SK-N-SH (cell line): Measurements from ENCODE around the gene RPS6KA1. TPM values are rescaled to one million over a fixed set of nuclear protein-coding genes. Genes with fewer than 3 reads are reported as not detected.

Experiments used
- CTCF ChIA-PET: fragments of 300-600, 350-600 bp; formaldehyde crosslinking; extraction: SDS; loops from one replicate; lab custom pipeline; 2021; lab: Yijun Ruan, JAX
- POLR2A ChIA-PET: fragments of 350-600 bp; sonication (Branson Sonifier 250); formaldehyde crosslinking; extraction: SDS; loops from one replicate; lab custom pipeline; 2020; ENCODE audit warnings: antibody characterized with exemption, inconsistent platforms; lab: Yijun Ruan, JAX
- DNase-seq: peaks from one replicate; pipeline ENCODE4 v3.0.0; 2012
- H2AFZ ChIP-seq: fragments of 200-600 bp; sonication (generic); 2 replicates; pipeline ENCODE4 v1.8.1; 2016; ENCODE audit warnings: antibody characterized with exemption, mild to moderate bottlenecking, low read depth
- H3F3A ChIP-seq: fragments of 200-600 bp; sonication (generic); replicated peaks from 2 replicates; pipeline ENCODE3; 2016; ENCODE audit warnings: antibody characterized with exemption, mild to moderate bottlenecking; ENCODE audit not compliant: insufficient read depth
- H3K27ac ChIP-seq, 2 experiments: fragments of 200-500 bp in 1 of 2; fragments of 200-600 bp in 1 of 2; sonication (Bioruptor generic) in 1 of 2; sonication (generic), shearing (Covaris generic) in 1 of 2; 2 replicates each; pipeline versions ENCODE4 v1.5.1 to v1.6.1; 2014 to 2016; ENCODE audit warnings: low read depth in 2 of 2, inconsistent platforms in 1 of 2, low read length in 1 of 2, mild to moderate bottlenecking in 1 of 2, mixed read lengths in 1 of 2
- H3K27me3 ChIP-seq: fragments of 200-600 bp; sonication (generic), shearing (Covaris generic); 2 replicates; pipeline ENCODE4 v1.6.1; 2016; ENCODE audit warnings: mixed run types; ENCODE audit not compliant: insufficient read depth
- H3K36me3 ChIP-seq, 2 experiments: fragments of 200-500 bp in 1 of 2; fragments of 200-600 bp in 1 of 2; sonication (Bioruptor generic) in 1 of 2; sonication (generic) in 1 of 2; replicated peaks in 1 of 2; 2 replicates each; pipeline versions ENCODE3 to v1.5.1; 2014 to 2016; ENCODE audit warnings: low read length in 1 of 2, mild to moderate bottlenecking in 1 of 2; ENCODE audit not compliant: insufficient read depth in 2 of 2, control insufficient read depth in 1 of 2
- H3K4me1 ChIP-seq, 2 experiments: fragments of 200-500 bp in 1 of 2; fragments of 200-600 bp in 1 of 2; sonication (Bioruptor generic) in 1 of 2; sonication (generic), shearing (Covaris generic) in 1 of 2; 2 replicates each; pipeline versions ENCODE4 v1.5.1 to v1.6.1; 2014 to 2016; ENCODE audit warnings: low read depth in 1 of 2, low read length in 1 of 2, mixed run types in 1 of 2; ENCODE audit not compliant: insufficient read depth in 2 of 2, control insufficient read depth in 1 of 2
- H3K4me2 ChIP-seq: fragments of 200-600 bp; sonication (generic), shearing (Covaris generic); 2 replicates; pipeline ENCODE4 v1.6.1; 2017; ENCODE audit warnings: mixed run types
- H3K4me3 ChIP-seq, 2 experiments: fragments of 200-500 bp in 1 of 2; fragments of 200-600 bp in 1 of 2; sonication (Bioruptor generic) in 1 of 2; sonication (generic), shearing (Covaris generic) in 1 of 2; 2 replicates each; pipeline versions ENCODE4 v1.5.1 to v1.8.1; 2014 to 2016; ENCODE audit warnings: low read depth in 2 of 2, inconsistent platforms in 1 of 2, low read length in 1 of 2, mild to moderate bottlenecking in 1 of 2, mixed read lengths in 1 of 2, moderate library complexity in 1 of 2
- H3K79me2 ChIP-seq: fragments of 200-600 bp; sonication (generic); 2 replicates; pipeline ENCODE4 v1.8.1; 2017; ENCODE audit warnings: mild to moderate bottlenecking; ENCODE audit not compliant: insufficient read depth
- H3K9ac ChIP-seq: fragments of 200-600 bp; sonication (generic); 2 replicates; pipeline ENCODE4 v1.6.1; 2017; ENCODE audit warnings: mixed run types
- H3K9me2 ChIP-seq: fragments of 200-600 bp; sonication (generic); 2 replicates; pipeline ENCODE4 v1.6.1; 2017; ENCODE audit warnings: mixed run types
- H3K9me3 ChIP-seq: fragments of 200-600 bp; sonication (generic); 2 replicates; pipeline ENCODE4 v1.6.1; 2017; ENCODE audit warnings: mixed run types, mild to moderate bottlenecking, moderate library complexity
- H4K20me1 ChIP-seq: fragments of 200-600 bp; sonication (generic); 2 replicates; pipeline ENCODE4 v1.6.1; 2017; ENCODE audit warnings: mild to moderate bottlenecking, mixed run types; ENCODE audit not compliant: insufficient read depth
- CTCF ChIP-seq: fragments of 200-600 bp; sonication (generic); IDR thresholded peaks from 2 replicates; pipeline ENCODE4 v1.6.1; 2017; ENCODE audit warnings: antibody characterized with exemption, mild to moderate bottlenecking, moderate library complexity
- ELF1 ChIP-seq: IDR thresholded peaks from 2 replicates; pipeline ENCODE4 v1.4.0; 2012
- EZH2phosphoT487 ChIP-seq: fragments of 200-600 bp; sonication (generic); IDR thresholded peaks from 2 replicates; pipeline ENCODE4 v1.6.1; 2017; ENCODE audit warnings: low read depth, mixed run types, mild to moderate bottlenecking, antibody characterized with exemption, moderate library complexity, borderline replicate concordance
- GABPA ChIP-seq: IDR thresholded peaks from 2 replicates; pipeline ENCODE4 v1.4.0; 2012; ENCODE audit warnings: low read depth, mild to moderate bottlenecking
- GATA2 ChIP-seq: sonication (generic); formaldehyde crosslinking; IDR thresholded peaks from 2 replicates; pipeline ENCODE4 v1.5.0; 2020; ENCODE audit warnings: mild to moderate bottlenecking, missing genetic modification reagents
- NFIC ChIP-seq: IDR thresholded peaks from 2 replicates; pipeline ENCODE4 v1.4.0; 2012; ENCODE audit warnings: borderline replicate concordance
- RAD21 ChIP-seq: IDR thresholded peaks from 2 replicates; pipeline ENCODE4 v1.6.1; 2012; ENCODE audit warnings: mild to moderate bottlenecking, low read length
- REST ChIP-seq: IDR thresholded peaks from 2 replicates; pipeline ENCODE4 v1.6.1; 2012; ENCODE audit warnings: mild to moderate bottlenecking, low read depth, low read length, moderate library complexity
- RXRA ChIP-seq: IDR thresholded peaks from 2 replicates; pipeline ENCODE4 v1.4.0; 2012; ENCODE audit warnings: low read depth, mild to moderate bottlenecking, borderline replicate concordance
- SIN3A ChIP-seq: IDR thresholded peaks from 2 replicates; pipeline ENCODE4 v1.6.1; 2012; ENCODE audit warnings: low read depth, mild to moderate bottlenecking, low read length, moderate library complexity, borderline replicate concordance
- SMC3 ChIP-seq: IDR thresholded peaks from 2 replicates; pipeline ENCODE4 v1.6.1; 2012; ENCODE audit warnings: low read depth, low read length, improper control_type of control experiment
- TCF12 ChIP-seq: IDR thresholded peaks from 2 replicates; pipeline ENCODE4 v1.4.0; 2012
- TEAD4 ChIP-seq: IDR thresholded peaks from 2 replicates; pipeline ENCODE4 v1.4.0; 2012; ENCODE audit warnings: mild to moderate bottlenecking, borderline replicate concordance; ENCODE audit not compliant: insufficient read depth
- YY1 ChIP-seq: IDR thresholded peaks from 2 replicates; pipeline ENCODE4 v1.4.0; 2012; ENCODE audit warnings: low read depth, mild to moderate bottlenecking
- WGBS: methylation state at CpG from one replicate; pipeline ENCODE4 v1.1.6; 2017; ENCODE audit warnings: low lambda C conversion rate; 5-methylcytosine and 5-hydroxymethylcytosine counted together
- polyA plus RNA-seq, 3 experiments: library from polyadenylated mRNA; depleted of rRNA; stranded (reverse); fragments of >200 nt; gene quantifications; 2 replicates each; pipeline ENCODE4 v1.2.3, GENCODE V29; 2012
- TF ChIP-seq, protein P1 (sequence below): IDR thresholded peaks from 2 replicates; pipeline ENCODE4 v1.4.0; 2012; ENCODE audit warnings: low read depth, borderline replicate concordance

Gene RPS6KA1
- polyA plus RNA-seq, 1 of the 3 experiments (the other 2 are of a cell fraction) = 9.7 TPM

DNA sequence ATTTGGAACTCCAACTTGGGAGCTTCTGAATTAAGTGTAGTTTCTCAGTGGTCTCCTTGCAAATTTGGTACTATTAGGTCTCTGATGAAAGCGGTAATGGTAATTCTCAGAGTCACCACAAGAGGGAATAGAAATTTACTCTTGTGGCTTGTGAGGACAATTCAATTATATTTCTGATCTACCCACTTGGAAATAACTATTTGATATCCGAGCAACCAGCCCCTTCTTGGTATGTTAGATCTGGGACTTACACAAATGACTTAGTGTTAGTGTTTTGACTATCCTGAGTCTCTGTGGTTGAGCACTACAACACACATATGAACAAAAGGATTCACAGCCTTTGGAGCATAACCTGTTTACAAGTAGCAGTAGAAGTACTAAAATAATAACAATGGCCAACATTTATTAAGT lies 68.1 kb downstream of the RPS6KA1 start:
- peak; percentile 67 for DNase-seq
- H3K9ac ChIP-seq = no peak overlapping the region
- POLR2A ChIA-PET = no interaction called here
- TF ChIP-seq SMC3 = peak; percentile 35; the same call in 1 of the 2 replicates
- no peak for TF ChIP-seq TEAD4
- TF ChIP-seq RAD21 = peak; percentile 51
- TF ChIP-seq CTCF = peak; percentile 67
- TF ChIP-seq, all 33 proteins: peak for 3
- CTCF ChIA-PET = interaction anchor here (0.6 to 11.1 kb wide), 9 partner anchors 10 to 364 kb away, joined by 3 to 311 read pairs (median 3); partner anchors contain the start of genes CEP85 and PIGV
- H3K79me2 ChIP-seq = no peaks in the 10 kb centered on the region
- no peaks in the 10 kb centered on the region for H3K9me2 ChIP-seq
- H3K4me1 ChIP-seq = no peaks in the 10 kb centered on the region; a peak in 1 of 4 replicates
- no peaks in the 10 kb centered on the region for H4K20me1 ChIP-seq
- H3K4me3 ChIP-seq = no peak overlapping the region
- no peak overlapping the region for H3K27ac ChIP-seq
- no peaks in the 10 kb centered on the region for H3K36me3 ChIP-seq
- WGBS = 18% methylated on average over 2 of the region's 2 CpGs
- no peaks in the 10 kb centered on the region for H3F3A ChIP-seq
- no peaks in the 10 kb centered on the region for H3K27me3 ChIP-seq
- H3K9me3 ChIP-seq = no peaks in the 10 kb centered on the region
- no peak overlapping the region for H2AFZ ChIP-seq
- H3K4me2 ChIP-seq = no peak overlapping the region

DNA sequence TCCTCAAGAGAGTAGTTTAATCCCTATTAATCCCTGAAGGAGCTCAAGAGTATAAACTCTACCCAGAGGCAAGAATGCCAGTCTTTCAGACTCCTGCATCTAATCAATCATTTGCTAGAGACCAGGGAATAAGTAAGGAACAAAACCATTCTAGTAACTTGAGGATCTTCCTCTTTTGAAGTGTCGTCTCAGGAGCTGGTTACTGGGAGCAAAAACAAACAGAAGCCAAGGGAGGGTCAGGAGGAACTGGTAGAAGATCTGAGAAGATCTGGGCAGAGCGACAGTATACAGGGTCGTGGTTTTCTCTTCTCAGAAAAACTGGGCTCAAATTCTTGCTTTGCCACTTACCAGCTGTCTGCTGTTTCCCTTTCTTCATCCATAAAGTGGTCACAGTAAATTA lies 69.3 kb downstream of the RPS6KA1 start:
- Histone ChIP-seq H3K27me3 (no peaks in the 10 kb centered on the region), H2AFZ (no peak overlapping the region), H4K20me1 (no peaks in the 10 kb centered on the region), H3F3A (no peaks in the 10 kb centered on the region), H3K9ac (no peak overlapping the region), H3K9me2 (no peaks in the 10 kb centered on the region), H3K4me2 (no peak overlapping the region), H3K27ac (no peak overlapping the region), H3K79me2 (no peaks in the 10 kb centered on the region), H3K4me3 (no peak overlapping the region), H3K4me1 (no peaks in the 10 kb centered on the region; a peak in 1 of 4 replicates), H3K9me3 (no peaks in the 10 kb centered on the region), H3K36me3 (no peaks in the 10 kb centered on the region)
- POLR2A ChIA-PET = interaction anchor here (0.6 kb wide), 1 partner anchor 239 kb away, joined by 4 read pairs; no protein-coding TSS in a partner anchor
- WGBS = 66% methylated on average over 3 of the region's 3 CpGs
- TF ChIP-seq REST (no peak), NFIC (no peak), CTCF (no peak), ELF1 (no peak), YY1 (no peak), RXRA (no peak), SIN3A (no peak), EZH2phosphoT487 (no peak), GABPA (no peak), GATA2 (CRISPR knock-in tag) (no peak), RAD21 (no peak), TCF12 (no peak)
- TF ChIP-seq, protein P1, sequence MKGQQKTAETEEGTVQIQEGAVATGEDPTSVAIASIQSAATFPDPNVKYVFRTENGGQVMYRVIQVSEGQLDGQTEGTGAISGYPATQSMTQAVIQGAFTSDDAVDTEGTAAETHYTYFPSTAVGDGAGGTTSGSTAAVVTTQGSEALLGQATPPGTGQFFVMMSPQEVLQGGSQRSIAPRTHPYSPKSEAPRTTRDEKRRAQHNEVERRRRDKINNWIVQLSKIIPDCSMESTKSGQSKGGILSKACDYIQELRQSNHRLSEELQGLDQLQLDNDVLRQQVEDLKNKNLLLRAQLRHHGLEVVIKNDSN = no peak
- no peak for DNase-seq
- CTCF ChIA-PET = interaction anchor here (0.8 to 11.1 kb wide), 10 partner anchors 9 to 280 kb away, joined by 3 to 311 read pairs (median 6); partner anchors contain the start of gene PIGV
